Activated CD8-positive, alpha-beta T cell treated with anti-CD3 and anti-CD28 coated beads for 36 hours (primary cell): Measurements from ENCODE around the gene ARMH3. TPM values are rescaled to one million over a fixed set of nuclear protein-coding genes. Genes with fewer than 3 reads are reported as not detected.
A peak's percentile ranks its signal among the peaks of the same experiment; 100 is the strongest.

ENCODE experiments used
- ATAC-seq: fragments of 200-7000 bp; cut with Tn5 transposase; one replicate; pipeline ENCODE4 v1.10.0; 2021; ENCODE audit warnings: mild to moderate bottlenecking, moderate library complexity
- CTCF ChIA-PET: fragments of 350-600 bp; sonication (Branson Sonifier 250); formaldehyde crosslinking; loops from one replicate; lab custom pipeline; 2021; ENCODE audit warnings: antibody characterized with exemption; lab: Charles Lee
- POLR2A ChIA-PET: fragments of 350-600 bp; sonication (Branson Sonifier 250); formaldehyde crosslinking; loops from one replicate; lab custom pipeline; 2021; ENCODE audit warnings: antibody characterized with exemption; lab: Charles Lee
- DNase-seq: peaks from one replicate; pipeline ENCODE4 v3.0.0-alpha.2; 2020
- H3K27ac Mint-ChIP-seq: one replicate; pipeline ENCODE4 v1.8.0; 2021; ENCODE audit warnings: mild to moderate bottlenecking, mixed read lengths
- H3K27me3 Mint-ChIP-seq: one replicate; pipeline ENCODE4 v1.8.0; 2021; ENCODE audit warnings: mixed read lengths
- H3K36me3 Mint-ChIP-seq: one replicate; pipeline ENCODE4 v1.8.0; 2021; ENCODE audit warnings: low read depth, mixed read lengths
- H3K4me1 Mint-ChIP-seq: one replicate; pipeline ENCODE4 v1.8.0; 2021; ENCODE audit warnings: low read depth, mixed read lengths
- H3K4me3 Mint-ChIP-seq: one replicate; pipeline ENCODE4 v1.8.0; 2021; ENCODE audit warnings: mild to moderate bottlenecking, moderate library complexity, mixed read lengths
- H3K9me3 Mint-ChIP-seq: one replicate; pipeline ENCODE4 v1.8.0; 2021; ENCODE audit warnings: mixed read lengths
- intact Hi-C: fragments of 100-400 bp; cut with micrococcal nuclease; formaldehyde crosslinking; loops from one replicate; pipeline ENCODE4 v1.10.0; 2022
- total RNA-seq, 2 experiments: library from RNA; stranded (reverse); gene quantifications; one replicate each; pipeline ENCODE4 v1.2.3, GENCODE V29; 2021
- TF ChIP-seq, protein P1 (sequence below): fragments of 200-600 bp; IDR thresholded peaks from one replicate; pipeline ENCODE4 v1.8.0; 2022; ENCODE audit warnings: antibody characterized with exemption, mild to moderate bottlenecking

ARMH3 gene
- total RNA-seq, 2 experiments from 2014 or later, result 16.2 to 18.4 TPM

- Mint-ChIP-seq H3K4me3 (no peak overlapping the region), H3K36me3 (peaks cover 13% of the 10 kb centered on the region), H3K27ac (no peak overlapping the region), H3K27me3 (no peaks in the 10 kb centered on the region), H3K4me1 (peaks cover 3% of the 10 kb centered on the region), H3K9me3 (no peaks in the 10 kb centered on the region)
- CTCF ChIA-PET, result interaction anchor here (0.9 to 2.1 kb wide), 7 partner anchors 20 to 121 kb away, joined by 3 to 6 read pairs (median 3); no protein-coding TSS in a partner anchor
- intact Hi-C loops, result no loop called here
- DNase-seq (no peak), ATAC-seq (no peak)
- TF ChIP-seq, protein P1, sequence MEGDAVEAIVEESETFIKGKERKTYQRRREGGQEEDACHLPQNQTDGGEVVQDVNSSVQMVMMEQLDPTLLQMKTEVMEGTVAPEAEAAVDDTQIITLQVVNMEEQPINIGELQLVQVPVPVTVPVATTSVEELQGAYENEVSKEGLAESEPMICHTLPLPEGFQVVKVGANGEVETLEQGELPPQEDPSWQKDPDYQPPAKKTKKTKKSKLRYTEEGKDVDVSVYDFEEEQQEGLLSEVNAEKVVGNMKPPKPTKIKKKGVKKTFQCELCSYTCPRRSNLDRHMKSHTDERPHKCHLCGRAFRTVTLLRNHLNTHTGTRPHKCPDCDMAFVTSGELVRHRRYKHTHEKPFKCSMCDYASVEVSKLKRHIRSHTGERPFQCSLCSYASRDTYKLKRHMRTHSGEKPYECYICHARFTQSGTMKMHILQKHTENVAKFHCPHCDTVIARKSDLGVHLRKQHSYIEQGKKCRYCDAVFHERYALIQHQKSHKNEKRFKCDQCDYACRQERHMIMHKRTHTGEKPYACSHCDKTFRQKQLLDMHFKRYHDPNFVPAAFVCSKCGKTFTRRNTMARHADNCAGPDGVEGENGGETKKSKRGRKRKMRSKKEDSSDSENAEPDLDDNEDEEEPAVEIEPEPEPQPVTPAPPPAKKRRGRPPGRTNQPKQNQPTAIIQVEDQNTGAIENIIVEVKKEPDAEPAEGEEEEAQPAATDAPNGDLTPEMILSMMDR, result no peak
- POLR2A ChIA-PET, result no interaction called here
Observed at GRCh38 chr10:101961591-101962498, 94.1 kb downstream of the ARMH3 start.

GRCh38 chr10:101960879-101961395, 95.0 kb downstream of the ARMH3 start:
- Mint-ChIP-seq H3K9me3 (no peaks in the 10 kb centered on the region), H3K36me3 (peaks cover 20% of the 10 kb centered on the region), H3K4me1 (peaks cover 3% of the 10 kb centered on the region), H3K27me3 (no peaks in the 10 kb centered on the region), H3K4me3 (no peak overlapping the region), H3K27ac (no peak overlapping the region)
- DNase-seq (no peak), ATAC-seq (no peak)
- TF ChIP-seq, protein P1, result no peak
- intact Hi-C loops, result no loop called here
- ChIA-PET POLR2A (no interaction called here), CTCF (interaction anchor here (1.1 to 1.3 kb wide), 3 partner anchors 19 to 120 kb away, joined by 3 read pairs; no protein-coding TSS in a partner anchor)

- no peaks in the 10 kb centered on the region for H3K4me1 Mint-ChIP-seq
- peaks cover 25% of the 10 kb centered on the region for H3K36me3 Mint-ChIP-seq
- no peak for DNase-seq
- no peak for ATAC-seq
- POLR2A ChIA-PET, result interaction anchor here (0.8 kb wide), 1 partner anchor 17 kb away, joined by 3 read pairs; no protein-coding TSS in a partner anchor
- H3K27me3 Mint-ChIP-seq, result no peaks in the 10 kb centered on the region
- CTCF ChIA-PET, result interaction anchor here (1.6 to 3.2 kb wide), 3 partner anchors 50 to 118 kb away, joined by 5 to 10 read pairs (median 9); no protein-coding TSS in a partner anchor
- intact Hi-C loops, result no loop called here
- no peak overlapping the region for H3K4me3 Mint-ChIP-seq
- TF ChIP-seq, protein P1, result no peak
- peak overlapping the region; percentile 20 for H3K27ac Mint-ChIP-seq
- H3K9me3 Mint-ChIP-seq, result no peaks in the 10 kb centered on the region
Observed at GRCh38 chr10:101959346-101959916, 96.5 kb downstream of the ARMH3 start.

DNA sequence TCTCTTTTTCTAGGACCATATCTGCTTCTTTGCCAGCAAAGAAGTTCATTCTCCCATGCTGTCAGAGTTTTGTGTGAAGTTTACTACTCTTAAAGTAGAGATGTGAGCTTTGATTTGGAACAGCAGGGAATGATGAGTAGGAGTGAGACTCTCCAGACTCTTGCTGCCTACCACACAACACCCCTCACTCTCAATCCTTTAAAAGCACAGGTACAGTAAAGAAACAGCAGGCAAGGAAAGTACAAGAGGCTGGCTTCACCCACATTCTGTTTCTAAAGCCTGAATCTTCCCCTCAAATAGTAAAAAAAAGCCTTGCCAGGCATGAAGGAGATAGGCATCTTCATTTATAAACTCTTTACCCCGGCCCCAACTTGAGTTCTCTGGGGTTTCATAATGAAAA, 97.3 kb downstream of the ARMH3 start:
- H3K4me1 Mint-ChIP-seq, result no peaks in the 10 kb centered on the region
- TF ChIP-seq, protein P1, result no peak
- DNase-seq (no peak), ATAC-seq (no peak)
- no peak overlapping the region for H3K27ac Mint-ChIP-seq
- H3K9me3 Mint-ChIP-seq, result no peaks in the 10 kb centered on the region
- no peak overlapping the region for H3K4me3 Mint-ChIP-seq
- ChIA-PET POLR2A (interaction anchor here (0.7 to 0.8 kb wide), 2 partner anchors 16 to 37 kb away, joined by 3 read pairs; no protein-coding TSS in a partner anchor), CTCF (interaction anchor here (1.4 to 3.2 kb wide), 4 partner anchors 14 to 118 kb away, joined by 5 to 10 read pairs (median 7); no protein-coding TSS in a partner anchor)
- H3K27me3 Mint-ChIP-seq, result no peaks in the 10 kb centered on the region
- intact Hi-C loops, result no loop called here
- H3K36me3 Mint-ChIP-seq, result peaks cover 31% of the 10 kb centered on the region
